H9 (cell line): ENCODE data around the gene LINGO4. TPM values are rescaled to one million over a fixed set of nuclear protein-coding genes. Genes with fewer than 3 reads are reported as not detected.

Source experiments
- DNase-seq: peaks from one replicate; pipeline ENCODE4 v3.0.0-alpha.2; 2017
- H2AFZ ChIP-seq: one replicate; pipeline ENCODE4 v1.6.1; 2013; ENCODE audit warnings: mild to moderate bottlenecking, low read length, control low read depth, moderate library complexity
- H2AK5ac ChIP-seq: 2 replicates; pipeline ENCODE4 v1.6.1; 2013; ENCODE audit warnings: low read length, control low read depth, mixed read lengths; ENCODE audit not compliant: insufficient read length
- H2BK120ac ChIP-seq: one replicate; pipeline ENCODE4 v1.6.1; 2013; ENCODE audit warnings: low read depth, mild to moderate bottlenecking, low read length, control low read depth, inconsistent platforms; ENCODE audit not compliant: poor library complexity, severe bottlenecking
- H2BK12ac ChIP-seq: 2 replicates; pipeline ENCODE4 v1.6.1; 2013; ENCODE audit warnings: low read length, control low read depth, mixed read lengths, low read depth; ENCODE audit not compliant: insufficient read length
- H2BK15ac ChIP-seq: 2 replicates; pipeline ENCODE4 v1.6.1; 2013; ENCODE audit warnings: low read depth, low read length, control low read depth
- H2BK20ac ChIP-seq: one replicate; pipeline ENCODE4 v1.6.1; 2013; ENCODE audit warnings: low read depth, mild to moderate bottlenecking, low read length, control low read depth, inconsistent platforms; ENCODE audit not compliant: poor library complexity, severe bottlenecking
- H2BK5ac ChIP-seq: 2 replicates; pipeline ENCODE4 v1.6.1; 2013; ENCODE audit warnings: low read length, control low read depth, mixed read lengths; ENCODE audit not compliant: insufficient read length
- H3K14ac ChIP-seq: 2 replicates; pipeline ENCODE4 v1.6.1; 2013; ENCODE audit warnings: low read length, control low read depth; ENCODE audit not compliant: insufficient read depth
- H3K18ac ChIP-seq: 2 replicates; pipeline ENCODE4 v1.6.1; 2013; ENCODE audit warnings: low read depth, mild to moderate bottlenecking, mixed read lengths, low read length, control low read depth; ENCODE audit not compliant: insufficient read length
- H3K23ac ChIP-seq: 2 replicates; pipeline ENCODE4 v1.6.1; 2013; ENCODE audit warnings: low read length, control low read depth, mixed read lengths, low read depth; ENCODE audit not compliant: insufficient read length
- H3K23me2 ChIP-seq: 2 replicates; pipeline ENCODE4 v1.6.1; 2013; ENCODE audit warnings: low read depth, mild to moderate bottlenecking, mixed read lengths, low read length, control low read depth; ENCODE audit not compliant: insufficient read length, poor library complexity, severe bottlenecking
- H3K27ac ChIP-seq: 2 replicates; pipeline ENCODE4 v1.5.1; 2013; ENCODE audit warnings: low read length, control low read depth, mixed read lengths, low read depth; ENCODE audit not compliant: insufficient read length
- H3K27me3 ChIP-seq: 2 replicates; pipeline ENCODE4 v1.6.1; 2013; ENCODE audit warnings: low read length, control low read depth, inconsistent platforms; ENCODE audit not compliant: insufficient read depth
- H3K4ac ChIP-seq: 2 replicates; pipeline ENCODE4 v1.6.1; 2013; ENCODE audit warnings: low read depth, mild to moderate bottlenecking, control low read depth, inconsistent platforms, low read length, moderate library complexity
- H3K4me1 ChIP-seq: 2 replicates; pipeline ENCODE4 v1.6.1; 2013; ENCODE audit warnings: low read length, control low read depth, inconsistent platforms; ENCODE audit not compliant: insufficient read depth
- H3K4me2 ChIP-seq: 2 replicates; pipeline ENCODE4 v1.6.1; 2013; ENCODE audit warnings: low read length, control low read depth, mixed read lengths; ENCODE audit not compliant: insufficient read length, insufficient read depth
- H3K56ac ChIP-seq: 2 replicates; pipeline ENCODE4 v1.6.1; 2013; ENCODE audit warnings: low read depth, mild to moderate bottlenecking, mixed read lengths, low read length, control low read depth; ENCODE audit not compliant: insufficient read length
- H3K79me1 ChIP-seq: 2 replicates; pipeline ENCODE4 v1.6.1; 2013; ENCODE audit warnings: low read depth, mild to moderate bottlenecking, moderate library complexity, low read length, control low read depth, inconsistent platforms; ENCODE audit not compliant: insufficient read depth, poor library complexity, severe bottlenecking
- H3K79me2 ChIP-seq: 2 replicates; pipeline ENCODE4 v1.6.1; 2013; ENCODE audit warnings: low read length, control low read depth, inconsistent platforms; ENCODE audit not compliant: insufficient read depth
- H3K9ac ChIP-seq: 2 replicates; pipeline ENCODE4 v1.6.1; 2013; ENCODE audit warnings: low read length, control low read depth, mixed read lengths; ENCODE audit not compliant: insufficient read length; ENCODE audit errors: extremely low read depth
- H3K9me3 ChIP-seq: one replicate; pipeline ENCODE4 v1.6.1; 2013; ENCODE audit warnings: low read depth, low read length, inconsistent platforms; ENCODE audit not compliant: control insufficient read depth
- H3T11ph ChIP-seq: one replicate; pipeline ENCODE4 v1.6.1; 2013; ENCODE audit warnings: mild to moderate bottlenecking, low read length, control low read depth, inconsistent platforms
- H4K20me1 ChIP-seq: one replicate; pipeline ENCODE4 v1.6.1; 2013; ENCODE audit not compliant: control insufficient read depth, insufficient read length, insufficient read depth
- H4K5ac ChIP-seq: 2 replicates; pipeline ENCODE4 v1.6.1; 2013; ENCODE audit warnings: low read depth, mild to moderate bottlenecking, mixed read lengths, low read length, control low read depth; ENCODE audit not compliant: insufficient read length
- H4K8ac ChIP-seq: replicated peaks from 2 replicates; pipeline ENCODE4 v1.6.1; 2013; ENCODE audit warnings: low read length, control low read depth, mixed read lengths, low read depth; ENCODE audit not compliant: insufficient read length
- H4K91ac ChIP-seq: 2 replicates; pipeline ENCODE4 v1.6.1; 2013; ENCODE audit warnings: low read depth, mild to moderate bottlenecking, moderate library complexity, mixed read lengths, low read length, control low read depth; ENCODE audit not compliant: insufficient read length
- H3K27ac Mint-ChIP-seq, 3 experiments: 2 replicates in 2 of 3; 3 replicates in 1 of 3; pipeline ENCODE4 v1.8.0; 2020 to 2021; ENCODE audit warnings: mixed read lengths in 3 of 3, mild to moderate bottlenecking in 1 of 3, moderate library complexity in 1 of 3
- H3K27me3 Mint-ChIP-seq: 2 replicates; pipeline ENCODE4 v1.8.0; 2021; ENCODE audit warnings: low read depth, mild to moderate bottlenecking, moderate library complexity, mixed read lengths
- H3K36me3 Mint-ChIP-seq, 3 experiments: 2 replicates in 2 of 3; 3 replicates in 1 of 3; pipeline ENCODE4 v1.8.0; 2020 to 2021; ENCODE audit warnings: low read depth in 3 of 3, mixed read lengths in 3 of 3; ENCODE audit not compliant: insufficient read depth in 1 of 3
- H3K4me1 Mint-ChIP-seq, 2 experiments: 2 replicates each; pipeline ENCODE4 v1.8.0; 2020; ENCODE audit warnings: mixed read lengths in 2 of 2
- H3K4me3 Mint-ChIP-seq, 2 experiments: 2 replicates in 1 of 2; 3 replicates in 1 of 2; pipeline ENCODE4 v1.8.0; 2020 to 2021; ENCODE audit warnings: mild to moderate bottlenecking in 2 of 2, mixed read lengths in 2 of 2, moderate library complexity in 1 of 2
- H3K9me3 Mint-ChIP-seq, 2 experiments: 2 replicates in 1 of 2; 3 replicates in 1 of 2; pipeline ENCODE4 v1.8.0; 2020; ENCODE audit warnings: mild to moderate bottlenecking in 2 of 2, mixed read lengths in 2 of 2, moderate library complexity in 1 of 2
- CTCF ChIP-seq: fragments of 200-600 bp; sonication (generic); conservative IDR thresholded peaks from 3 replicates; pipeline ENCODE4 v1.8.0; 2021; ENCODE audit warnings: antibody characterized with exemption, mild to moderate bottlenecking
- whole genome bisulfite sequencing: extraction: QIAGEN DNeasy Blood & Tissue Kit; methylation state at CpG from one replicate; pipeline ENCODE4 v1.1.7; 2013; ENCODE audit warnings: missing lambda C conversion rate, low lambda C conversion rate, mixed read lengths; ENCODE audit not compliant: insufficient read length; ENCODE audit errors: extremely low coverage; 5-methylcytosine and 5-hydroxymethylcytosine counted together
- total RNA-seq: library from RNA; stranded (reverse); gene quantifications from 2 replicates; pipeline ENCODE4 v1.2.1, GENCODE V29; 2021

The LINGO4 gene
- total RNA-seq, 1 experiment from 2014 or later = not detected

- no peak overlapping the region for H2BK12ac ChIP-seq
- WGBS = no CpG with 5 or more reads among the region's 26 CpGs
- no peak overlapping the region for H2BK5ac ChIP-seq
- no peak overlapping the region for H3K4me3 Mint-ChIP-seq
- no peak overlapping the region for H3T11ph ChIP-seq
- H3K4ac ChIP-seq = no peak overlapping the region
- H2AFZ ChIP-seq = no peak overlapping the region
- H4K91ac ChIP-seq = no peak overlapping the region
- H3K27ac Mint-ChIP-seq = no peak overlapping the region; a peak in 2 of 7 replicates
- H3K9me3 ChIP-seq = no peaks in the 10 kb centered on the region
- no peaks in the 10 kb centered on the region for H3K36me3 Mint-ChIP-seq
- H3K9ac ChIP-seq = no peak overlapping the region
- no peak overlapping the region for H2BK120ac ChIP-seq
- no peak overlapping the region for H2BK15ac ChIP-seq
- H3K4me1 ChIP-seq = no peaks in the 10 kb centered on the region
- H3K27ac ChIP-seq = no peak overlapping the region
- H4K20me1 ChIP-seq = no peaks in the 10 kb centered on the region
- no peak overlapping the region for H3K14ac ChIP-seq
- no peak overlapping the region for H2AK5ac ChIP-seq
- no peaks in the 10 kb centered on the region for H3K23me2 ChIP-seq
- H4K5ac ChIP-seq = no peak overlapping the region
- no peak overlapping the region for H4K8ac ChIP-seq
- no peaks in the 10 kb centered on the region for H3K79me2 ChIP-seq
- no peaks in the 10 kb centered on the region for H3K27me3 ChIP-seq
- no peaks in the 10 kb centered on the region for H3K79me1 ChIP-seq
- peaks cover 5% of the 10 kb centered on the region; the same call in 1 of the 2 replicates for H3K27me3 Mint-ChIP-seq
- no peaks in the 10 kb centered on the region for H3K9me3 Mint-ChIP-seq
- H3K56ac ChIP-seq = no peak overlapping the region
- H3K4me1 Mint-ChIP-seq = peaks cover 3 to 14% of the 10 kb centered on the region in 2 experiments; a peak in 3 of 4 replicates
- H3K4me2 ChIP-seq = no peak overlapping the region
- TF ChIP-seq CTCF = no peak
- no peak overlapping the region for H3K18ac ChIP-seq
- DNase-seq = no peak
- H2BK20ac ChIP-seq = no peak overlapping the region
- no peak overlapping the region for H3K23ac ChIP-seq
These were observed 11.5 kb upstream of the LINGO4 start for GRCh38 chr1:151816548-151817352.
